HepG2 (cell line): Measurements from ENCODE around the gene POGK. TPM values are rescaled to one million over a fixed set of nuclear protein-coding genes. Genes with fewer than 3 reads are reported as not detected.
A peak's percentile ranks its signal among the peaks of the same experiment; 100 is the strongest.

Experiments used
- ATAC-seq: fragments of 200-7000 bp; cut with Tn5 transposase; 3 replicates; pipeline ENCODE4 v1.9.1; 2020; ENCODE audit warnings: mild to moderate bottlenecking, moderate library complexity
- BruUV-seq: library from RNA; stranded (reverse); fragments of 400-500 nt; replicated peaks from 2 replicates; lab custom pipeline; 2021; lab: Mats Ljungman, UMichigan
- CTCF ChIA-PET: fragments of 300-600 bp; formaldehyde crosslinking; extraction: SDS; loops from one replicate; lab custom pipeline; 2021; ENCODE audit warnings: low total read pairs, inconsistent platforms, low intra/inter-chr PET ratio; lab: Yijun Ruan, JAX
- POLR2A ChIA-PET: fragments of 350-600 bp; sonication (Branson Sonifier 250); formaldehyde crosslinking; loops from one replicate; lab custom pipeline; 2020; ENCODE audit warnings: antibody characterized with exemption, inconsistent platforms; lab: Yijun Ruan, JAX
- DNase-seq: peaks from one replicate; pipeline ENCODE4 v3.0.0-alpha.2; 2015; ENCODE audit warnings: low spot score
- FAIRE-seq: peaks from 3 replicates; lab custom pipeline; 2011; peaks lifted over from hg19 to GRCh38; lab: Jason Lieb, UNC
- H2AFZ ChIP-seq: one replicate; pipeline ENCODE4 v1.6.1; 2011; ENCODE audit warnings: low read length, inconsistent platforms
- H3K27ac ChIP-seq: fragments of 300-600 bp; 3 replicates; pipeline ENCODE4 v1.8.0; 2011; ENCODE audit warnings: mixed run types, mild to moderate bottlenecking, mixed read lengths, low read length, inconsistent platforms; ENCODE audit not compliant: insufficient read depth; ENCODE audit errors: extremely low read length
- H3K27me3 ChIP-seq, 2 experiments: fragments of 200-600 bp in 1 of 2; 2 replicates in 1 of 2; 3 replicates in 1 of 2; pipeline versions ENCODE4 v1.6.0 to v1.8.0; 2011; ENCODE audit warnings: low read length in 2 of 2, mild to moderate bottlenecking in 2 of 2, moderate library complexity in 2 of 2, inconsistent platforms in 1 of 2; ENCODE audit not compliant: insufficient read depth in 2 of 2, control insufficient read depth in 1 of 2
- H3K36me3 ChIP-seq, 2 experiments: fragments of 200-600 bp in 1 of 2; replicated peaks in 1 of 2; 2 replicates in 1 of 2; 3 replicates in 1 of 2; pipeline versions ENCODE4 v1.5.1 to v1.8.0; 2011; ENCODE audit warnings: low read length in 2 of 2, inconsistent platforms in 1 of 2; ENCODE audit not compliant: insufficient read depth in 2 of 2, control insufficient read depth in 1 of 2
- H3K4me1 ChIP-seq: 2 replicates; pipeline ENCODE4 v1.5.1; 2012; ENCODE audit warnings: low read length, inconsistent platforms; ENCODE audit not compliant: insufficient read depth
- H3K4me2 ChIP-seq: 2 replicates; pipeline ENCODE4 v1.6.0; 2011; ENCODE audit warnings: low read depth, low read length, inconsistent platforms
- H3K4me3 ChIP-seq, 3 experiments: fragments of 200-600 bp in 1 of 3; sonication (generic), shearing (Covaris generic) in 1 of 3; replicated peaks in 1 of 3; 2 replicates each; pipeline ENCODE4 v1.5.1; 2011 to 2016; ENCODE audit warnings: low read length in 3 of 3, inconsistent platforms in 2 of 3, low read depth in 2 of 3, mild to moderate bottlenecking in 2 of 3, control low read depth in 1 of 3, mixed read lengths in 1 of 3; ENCODE audit not compliant: insufficient read depth in 1 of 3
- H3K79me2 ChIP-seq: one replicate; pipeline ENCODE4 v1.6.1; 2011; ENCODE audit warnings: low read length, inconsistent platforms; ENCODE audit not compliant: insufficient read depth
- H3K9ac ChIP-seq: 2 replicates; pipeline ENCODE4 v1.6.0; 2011; ENCODE audit warnings: mild to moderate bottlenecking, low read depth, low read length, inconsistent platforms; ENCODE audit not compliant: insufficient read depth
- H3K9me3 ChIP-seq: 2 replicates; pipeline ENCODE4 v1.5.1; 2012; ENCODE audit warnings: mild to moderate bottlenecking, low read length
- H4K20me1 ChIP-seq: 2 replicates; pipeline ENCODE4 v1.6.0; 2011; ENCODE audit warnings: inconsistent platforms, mild to moderate bottlenecking, low read length, moderate library complexity; ENCODE audit not compliant: insufficient read depth
- KDM5A ChIP-seq: fragments of 200-600 bp; sonication (generic); IDR thresholded peaks from 2 replicates; pipeline ENCODE4 v1.7.0; 2018; ENCODE audit warnings: antibody characterized with exemption, mild to moderate bottlenecking, low read length, borderline replicate concordance
- POLR2AphosphoS5 ChIP-seq: IDR thresholded peaks from 2 replicates; pipeline ENCODE4 v1.6.1; 2012; ENCODE audit warnings: low read depth, low read length
- RBM22 ChIP-seq: fragments of 200-400 bp; formaldehyde crosslinking; optimal IDR thresholded peaks from 2 replicates; pipeline ENCODE3; 2017; ENCODE audit warnings: mild to moderate bottlenecking, low read length, moderate library complexity
- WGBS: methylation state at CpG from one replicate; pipeline ENCODE4 v1.1.6; 2017; ENCODE audit warnings: low lambda C conversion rate; 5-methylcytosine and 5-hydroxymethylcytosine counted together
- in situ Hi-C: cut with HindIII; loops from 2 replicates; pipeline ENCODE4 v1.10.0; 2017; ENCODE audit warnings: low pct_unique_long_range_greater_than_20kb; ENCODE audit not compliant: extremely low pct_ligation_motif_present
- intact Hi-C: fragments of 100-400 bp; cut with micrococcal nuclease; formaldehyde crosslinking; loops from one replicate; pipeline ENCODE4 v1.10.0; 2022; ENCODE audit not compliant: unreplicated experiment
- polyA plus RNA-seq, 8 experiments: library from polyadenylated mRNA; depleted of rRNA in 3 of 8; stranded (reverse) in 7 of 8; unstranded in 1 of 8; fragments of >200 nt; fragmentation: Illumina TruSeq in 4 of 8; extraction: Trizol in 4 of 8; gene quantifications; 2 replicates each; pipeline versions ENCODE4 v1.2.1 to v1.2.3, GENCODE V29; 2011 to 2016; ENCODE audit warnings: low read depth in 4 of 8, missing spikeins in 1 of 8, mixed read lengths in 1 of 8; ENCODE audit not compliant: insufficient read depth in 1 of 8
- total RNA-seq, 5 experiments: library from RNA; depleted of rRNA; stranded (reverse); fragments of >200 nt; fragmentation: Illumina TruSeq; extraction: Trizol; gene quantifications; 2 replicates each; pipeline ENCODE4 v1.2.3, GENCODE V29; 2016; ENCODE audit warnings: low read depth in 1 of 5
- TF ChIP-seq, protein P1 (sequence below): sonication (generic); formaldehyde crosslinking; IDR thresholded peaks from 2 replicates; pipeline ENCODE4 v1.5.1; 2020; ENCODE audit warnings: missing genetic modification reagents, mild to moderate bottlenecking, borderline replicate concordance
- TF ChIP-seq, protein P2 (sequence below): sonication (generic); formaldehyde crosslinking; IDR thresholded peaks from 2 replicates; pipeline ENCODE4 v1.8.0; 2022; ENCODE audit warnings: low read depth, missing genetic modification reagents

POGK gene
- total and polyA plus RNA-seq, 2 of the 13 experiments (the other 11 are each of a cell fraction or from before 2014, with no cell fraction given), result 4.8 to 16.2 TPM

GRCh38 chr1:166855558-166855957 lies 16.3 kb downstream of the POGK start:
- in situ Hi-C loops, result no loop called here
- no peaks in the 10 kb centered on the region for H3K27me3 ChIP-seq
- no peak for FAIRE-seq
- H3K4me3 ChIP-seq, result no peak overlapping the region
- BruUV-seq, result no TSS peak
- no peak overlapping the region for H2AFZ ChIP-seq
- H3K4me2 ChIP-seq, result no peak overlapping the region
- intact Hi-C loops, result no loop called here
- no peaks in the 10 kb centered on the region for H3K9me3 ChIP-seq
- peaks cover 8 to 81% of the 10 kb centered on the region in 2 experiments for H3K36me3 ChIP-seq
- CTCF ChIA-PET, result no interaction called here
- TF ChIP-seq, protein P1, sequence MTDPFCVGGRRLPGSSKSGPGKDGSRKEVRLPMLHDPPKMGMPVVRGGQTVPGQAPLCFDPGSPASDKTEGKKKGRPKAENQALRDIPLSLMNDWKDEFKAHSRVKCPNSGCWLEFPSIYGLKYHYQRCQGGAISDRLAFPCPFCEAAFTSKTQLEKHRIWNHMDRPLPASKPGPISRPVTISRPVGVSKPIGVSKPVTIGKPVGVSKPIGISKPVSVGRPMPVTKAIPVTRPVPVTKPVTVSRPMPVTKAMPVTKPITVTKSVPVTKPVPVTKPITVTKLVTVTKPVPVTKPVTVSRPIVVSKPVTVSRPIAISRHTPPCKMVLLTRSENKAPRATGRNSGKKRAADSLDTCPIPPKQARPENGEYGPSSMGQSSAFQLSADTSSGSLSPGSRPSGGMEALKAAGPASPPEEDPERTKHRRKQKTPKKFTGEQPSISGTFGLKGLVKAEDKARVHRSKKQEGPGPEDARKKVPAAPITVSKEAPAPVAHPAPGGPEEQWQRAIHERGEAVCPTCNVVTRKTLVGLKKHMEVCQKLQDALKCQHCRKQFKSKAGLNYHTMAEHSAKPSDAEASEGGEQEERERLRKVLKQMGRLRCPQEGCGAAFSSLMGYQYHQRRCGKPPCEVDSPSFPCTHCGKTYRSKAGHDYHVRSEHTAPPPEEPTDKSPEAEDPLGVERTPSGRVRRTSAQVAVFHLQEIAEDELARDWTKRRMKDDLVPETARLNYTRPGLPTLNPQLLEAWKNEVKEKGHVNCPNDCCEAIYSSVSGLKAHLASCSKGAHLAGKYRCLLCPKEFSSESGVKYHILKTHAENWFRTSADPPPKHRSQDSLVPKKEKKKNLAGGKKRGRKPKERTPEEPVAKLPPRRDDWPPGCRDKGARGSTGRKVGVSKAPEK (CRISPR knock-in tag), result no peak
- no peak for TF ChIP-seq KDM5A
- TF ChIP-seq POLR2AphosphoS5, result peak; percentile 19; the same call in 1 of the 2 replicates
- TF ChIP-seq, protein P2, sequence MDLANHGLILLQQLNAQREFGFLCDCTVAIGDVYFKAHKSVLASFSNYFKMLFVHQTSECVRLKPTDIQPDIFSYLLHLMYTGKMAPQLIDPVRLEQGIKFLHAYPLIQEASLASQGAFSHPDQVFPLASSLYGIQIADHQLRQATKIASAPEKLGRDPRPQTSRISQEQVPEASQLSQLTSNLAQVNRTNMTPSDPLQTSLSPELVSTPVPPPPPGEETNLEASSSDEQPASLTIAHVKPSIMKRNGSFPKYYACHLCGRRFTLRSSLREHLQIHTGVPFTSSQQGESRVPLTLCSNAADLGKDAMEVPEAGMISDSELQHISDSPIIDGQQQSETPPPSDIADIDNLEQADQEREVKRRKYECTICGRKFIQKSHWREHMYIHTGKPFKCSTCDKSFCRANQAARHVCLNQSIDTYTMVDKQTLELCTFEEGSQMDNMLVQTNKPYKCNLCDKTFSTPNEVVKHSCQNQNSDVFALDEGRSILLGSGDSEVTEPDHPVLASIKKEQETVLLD, result no peak
- TF ChIP-seq RBM22, result peak; percentile 76
- TF ChIP-seq, all 625 proteins: peak for 2
- H3K79me2 ChIP-seq, result peaks cover 3% of the 10 kb centered on the region
- no peak overlapping the region for H3K9ac ChIP-seq
- 90% methylated on average over 3 of the region's 3 CpGs for WGBS
- POLR2A ChIA-PET, result no interaction called here
- no peak for DNase-seq
- H3K27ac ChIP-seq, result no peak overlapping the region
- peak; percentile 58 for ATAC-seq
- H4K20me1 ChIP-seq, result no peaks in the 10 kb centered on the region
- H3K4me1 ChIP-seq, result no peaks in the 10 kb centered on the region
